HG03432 (cell line): ENCODE results near the gene SFXN3.
A peak's percentile ranks its signal among the peaks of the same experiment; 100 is the strongest.

ENCODE experiments used
- ATAC-seq: cut with Tn5 transposase; IDR thresholded peaks from one replicate; pipeline ENCODE4 v1.9.1; 2021; ENCODE audit warnings: mild to moderate bottlenecking, moderate library complexity; ENCODE audit not compliant: unreplicated experiment

SFXN3 gene, protein sequence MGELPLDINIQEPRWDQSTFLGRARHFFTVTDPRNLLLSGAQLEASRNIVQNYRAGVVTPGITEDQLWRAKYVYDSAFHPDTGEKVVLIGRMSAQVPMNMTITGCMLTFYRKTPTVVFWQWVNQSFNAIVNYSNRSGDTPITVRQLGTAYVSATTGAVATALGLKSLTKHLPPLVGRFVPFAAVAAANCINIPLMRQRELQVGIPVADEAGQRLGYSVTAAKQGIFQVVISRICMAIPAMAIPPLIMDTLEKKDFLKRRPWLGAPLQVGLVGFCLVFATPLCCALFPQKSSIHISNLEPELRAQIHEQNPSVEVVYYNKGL

GRCh38 chr10:101031128-101031795, at the start of gene SFXN3, which contains the start of gene PDZD7:
Gene SFXN3 (plus strand): TSS chr10:101031234. CDS start chr10:101034695, 3,461 bp downstream.
Gene PDZD7 (minus strand): TSS chr10:101031129. CDS start chr10:101030219, 910 bp downstream.
- ATAC-seq, result peak; percentile 90

- ATAC-seq, result no peak
Measured at GRCh38 chr10:100982916-100983830, 47.9 kb upstream of the SFXN3 start.

GRCh38 chr10:100983868-100984671, 47.0 kb upstream of the SFXN3 start:
- ATAC-seq, result no peak

GRCh38 chr10:100984672-100985177, 46.3 kb upstream of the SFXN3 start:
- no peak for ATAC-seq

GRCh38 chr10:100985336-100985735, 45.7 kb upstream of the SFXN3 start:
- ATAC-seq, result no peak

DNA sequence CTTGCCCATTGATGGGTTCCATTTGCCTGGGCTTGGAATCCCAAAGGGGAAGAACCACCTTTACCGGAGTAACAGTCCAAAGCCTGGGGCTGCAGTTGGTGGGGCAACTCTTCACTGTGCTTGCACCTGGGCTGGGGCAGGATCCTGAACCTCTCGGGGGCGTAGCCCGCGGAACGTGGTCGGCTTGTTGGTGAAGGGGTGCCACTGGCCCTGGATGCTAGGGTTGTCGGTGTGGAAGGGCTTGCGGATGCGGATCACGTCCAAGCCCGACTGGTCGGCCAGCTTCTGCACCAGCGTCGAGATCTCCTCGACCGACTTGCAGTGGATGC, 44.4 kb upstream of the SFXN3 start:
- no peak for ATAC-seq

DNA sequence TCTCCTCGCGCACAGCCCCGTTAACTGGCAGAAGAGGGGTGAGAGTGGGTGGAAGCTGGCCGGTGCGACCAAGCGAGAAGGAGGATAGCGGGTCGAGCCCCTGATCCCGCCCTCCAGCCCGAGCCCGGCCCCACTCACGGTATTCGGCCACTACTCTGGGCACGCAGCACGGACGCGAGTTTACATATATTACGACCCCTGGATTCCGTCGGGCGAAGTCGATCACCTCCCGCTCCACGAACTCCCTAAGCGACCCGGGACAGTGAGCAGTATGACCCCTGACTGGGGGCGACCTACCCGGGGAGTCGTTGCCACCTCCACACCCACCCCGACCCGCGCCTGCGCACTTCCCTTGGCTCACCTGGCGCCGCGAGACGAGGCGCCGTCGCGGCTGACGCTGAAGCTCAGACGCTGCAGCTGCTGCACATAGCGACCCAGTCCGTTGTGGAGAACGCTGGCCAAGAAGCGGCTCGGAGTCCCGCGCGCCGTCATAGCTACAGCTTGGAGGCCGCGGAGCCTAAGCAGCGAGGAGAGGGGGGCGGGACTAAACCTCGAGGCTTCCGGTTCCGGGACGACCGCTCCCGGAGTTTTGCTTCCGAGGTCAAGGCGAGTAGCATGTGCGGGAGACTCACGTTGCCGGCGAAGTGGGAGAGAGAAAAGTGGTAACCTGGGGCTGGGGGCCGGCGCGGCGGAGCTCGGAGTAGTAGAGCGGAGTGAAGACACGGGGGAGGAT, 43.9 kb upstream of the SFXN3 start, which contains the start of the genes MRPL43 and TWNK:
MRPL43 (minus strand) TSS at position 546 of the 733 bp plus-strand sequence; CDS start at position 492, 54 bp downstream.
TWNK (plus strand) TSS at position 592 of the 733 bp plus-strand sequence. CDS start 668 bp downstream, outside the sequence.
- ATAC-seq, result peak; percentile 82

DNA sequence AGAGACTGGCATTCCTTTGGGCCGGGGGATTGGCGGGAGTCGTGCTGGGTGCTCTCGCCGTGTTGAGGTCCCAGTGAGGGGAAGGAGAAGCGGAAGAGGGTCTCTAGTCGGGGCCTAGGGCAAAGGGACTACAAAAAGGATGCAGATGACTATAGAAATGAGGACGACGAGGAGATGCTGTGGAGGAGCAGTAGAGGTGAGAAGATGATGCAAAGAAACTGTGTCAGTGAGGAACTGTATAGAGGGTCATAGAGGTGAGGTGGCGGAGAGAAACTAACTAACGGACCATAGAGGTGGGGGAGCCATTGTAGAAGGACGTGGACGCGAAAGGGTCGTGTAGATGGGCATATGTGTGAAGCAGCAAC, 43.4 kb upstream of the SFXN3 start:
- peak; percentile 7 for ATAC-seq

GRCh38 chr10:100988166-100988565, 42.9 kb upstream of the SFXN3 start:
- no peak for ATAC-seq

DNA sequence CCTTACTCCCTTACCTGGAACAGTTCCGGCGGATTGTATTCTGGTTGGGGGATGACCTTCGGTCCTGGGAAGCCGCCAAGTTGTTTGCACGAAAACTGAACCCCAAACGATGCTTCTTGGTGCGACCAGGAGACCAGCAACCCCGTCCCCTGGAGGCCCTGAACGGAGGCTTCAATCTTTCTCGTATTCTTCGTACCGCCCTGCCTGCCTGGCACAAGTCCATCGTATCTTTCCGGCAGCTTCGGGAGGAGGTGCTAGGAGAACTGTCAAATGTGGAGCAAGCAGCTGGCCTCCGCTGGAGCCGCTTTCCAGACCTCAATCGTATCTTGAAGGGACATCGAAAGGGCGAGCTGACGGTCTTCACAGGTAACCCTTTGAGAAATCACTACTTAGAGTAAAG, 41.9 kb upstream of the SFXN3 start:
- no peak for ATAC-seq

DNA sequence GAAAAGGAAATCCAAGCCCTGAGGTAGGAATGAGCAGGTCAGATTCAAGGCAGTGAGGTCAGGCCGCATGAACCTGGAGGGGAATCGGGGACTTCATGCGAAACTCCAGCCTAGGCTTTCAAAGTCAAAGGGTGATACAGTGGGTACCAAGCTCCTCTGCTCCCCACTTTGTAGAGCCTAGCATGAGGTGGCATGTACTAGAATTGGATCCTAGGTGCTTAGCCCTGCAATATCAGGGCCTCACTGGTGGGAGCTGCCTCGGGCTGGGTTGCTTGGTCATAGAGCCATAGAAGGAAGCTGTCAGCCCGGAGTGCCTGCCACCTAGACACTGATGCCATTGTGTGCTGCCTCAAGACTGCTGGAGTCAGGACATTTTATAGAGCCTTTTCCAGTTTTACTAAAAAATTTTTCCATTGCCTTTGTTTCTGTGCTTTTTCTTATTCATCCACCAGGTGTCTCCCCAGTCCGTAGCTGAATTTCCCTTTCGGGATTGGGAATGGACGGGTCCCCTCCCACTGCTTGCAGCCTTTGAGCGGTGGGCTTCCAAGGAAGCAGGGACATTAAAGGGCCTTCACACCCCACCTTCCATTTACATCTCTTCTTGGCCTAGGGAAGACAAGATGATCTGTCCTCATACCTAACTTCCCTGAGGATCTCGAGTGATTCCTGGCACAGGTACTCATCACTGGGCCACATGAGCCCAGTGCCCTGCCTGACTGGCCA, 36.9 kb upstream of the SFXN3 start:
- ATAC-seq, result no peak

DNA sequence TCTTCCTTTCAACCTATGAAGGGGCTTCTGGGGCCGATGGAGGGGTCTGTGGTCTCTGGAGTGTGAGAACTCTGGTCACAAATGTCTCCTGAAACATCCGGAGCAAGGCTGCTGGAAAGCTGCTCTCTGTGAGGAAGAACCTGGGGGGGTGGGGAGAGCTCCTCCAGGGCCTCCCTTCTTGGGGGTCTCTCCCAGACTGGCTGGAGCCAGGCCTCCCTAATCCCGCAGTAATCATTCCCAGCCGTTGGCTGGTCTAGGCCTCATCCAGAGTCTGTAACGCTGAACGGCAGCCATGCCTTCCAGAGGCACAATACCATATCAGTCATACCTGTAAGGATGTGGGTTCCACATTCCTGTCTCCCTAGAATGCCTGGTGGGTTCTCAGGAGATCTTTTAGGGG, 35.9 kb upstream of the SFXN3 start:
- no peak for ATAC-seq

GRCh38 chr10:100996678-100997359, 34.2 kb upstream of the SFXN3 start:
- peak; percentile 25 for ATAC-seq

DNA sequence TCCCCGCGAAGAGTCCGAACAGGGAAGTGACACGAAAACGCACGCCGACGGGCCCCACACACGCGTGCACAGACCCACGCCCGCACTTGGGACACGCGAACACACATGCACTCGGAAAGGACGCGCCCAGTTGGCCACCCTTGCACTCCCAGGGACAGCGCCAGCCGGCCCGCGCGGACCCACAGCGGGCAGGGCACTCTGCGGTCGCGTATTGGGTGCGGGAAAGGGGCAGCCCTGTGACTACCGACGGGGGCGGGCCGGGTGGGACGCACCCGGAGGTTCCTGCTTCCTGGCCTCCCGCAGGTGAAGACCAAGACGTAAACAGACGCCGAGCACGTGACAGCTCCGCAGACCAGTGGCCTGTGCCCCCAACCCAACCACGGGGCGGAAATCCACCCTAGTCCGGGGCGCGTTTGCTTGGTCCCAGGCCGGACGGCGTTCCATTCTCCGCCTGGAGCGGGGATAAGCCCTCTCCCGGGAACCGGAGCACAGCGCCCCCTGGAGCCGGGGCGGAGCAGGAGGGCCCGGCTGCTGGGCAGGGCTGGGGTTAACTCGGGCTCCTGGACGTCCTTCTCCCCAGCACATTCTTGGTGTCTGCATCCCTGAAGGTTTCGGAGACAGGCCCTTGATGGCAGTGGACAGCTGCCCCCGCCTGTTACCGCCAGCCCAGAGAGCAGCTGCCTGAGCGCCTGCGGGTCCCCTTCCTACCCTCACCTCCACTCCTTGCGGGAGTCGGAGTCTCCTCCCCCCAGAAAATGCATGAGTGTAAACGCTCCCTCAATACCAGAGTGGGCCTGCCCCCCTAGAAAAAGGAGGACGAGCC, 33.5 kb upstream of the SFXN3 start:
- peak; percentile 31 for ATAC-seq

- peak; percentile 34 for ATAC-seq
Measured at GRCh38 chr10:100998183-100998990, 32.6 kb upstream of the SFXN3 start.

GRCh38 chr10:100998991-100999741, 31.9 kb upstream of the SFXN3 start:
- peak; percentile 52 for ATAC-seq
